ENCODE data around the gene PARD3B. TPM values are rescaled to one million over a fixed set of nuclear protein-coding genes. Genes with fewer than 3 reads are reported as not detected.

Gene PARD3B
- total and polyA plus RNA-seq, 2 of the 8 experiments (the other 6 are each of a cell fraction or from before 2014, with no cell fraction given), result 1.2 to 5.7 TPM

DNA sequence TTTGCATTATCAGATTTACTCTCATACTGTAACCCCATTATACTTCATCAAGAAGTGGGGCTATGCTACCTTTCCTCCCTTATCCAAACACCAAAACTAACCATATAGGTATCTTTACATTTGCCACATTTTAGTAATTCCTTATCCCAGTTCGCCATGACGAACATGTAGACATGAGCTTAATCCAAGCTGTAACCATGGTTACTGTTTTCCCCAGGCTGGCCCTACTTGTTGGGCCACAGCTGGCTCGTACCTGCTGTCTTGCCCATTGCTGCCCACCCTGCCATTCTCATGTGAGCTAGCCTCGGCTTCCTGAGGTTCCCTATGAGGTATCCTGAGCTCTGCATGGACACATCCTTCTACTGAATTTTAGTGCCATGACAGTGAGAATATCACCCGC, 117.7 kb downstream of the PARD3B start (continued):
- TF ChIP-seq, protein P1, sequence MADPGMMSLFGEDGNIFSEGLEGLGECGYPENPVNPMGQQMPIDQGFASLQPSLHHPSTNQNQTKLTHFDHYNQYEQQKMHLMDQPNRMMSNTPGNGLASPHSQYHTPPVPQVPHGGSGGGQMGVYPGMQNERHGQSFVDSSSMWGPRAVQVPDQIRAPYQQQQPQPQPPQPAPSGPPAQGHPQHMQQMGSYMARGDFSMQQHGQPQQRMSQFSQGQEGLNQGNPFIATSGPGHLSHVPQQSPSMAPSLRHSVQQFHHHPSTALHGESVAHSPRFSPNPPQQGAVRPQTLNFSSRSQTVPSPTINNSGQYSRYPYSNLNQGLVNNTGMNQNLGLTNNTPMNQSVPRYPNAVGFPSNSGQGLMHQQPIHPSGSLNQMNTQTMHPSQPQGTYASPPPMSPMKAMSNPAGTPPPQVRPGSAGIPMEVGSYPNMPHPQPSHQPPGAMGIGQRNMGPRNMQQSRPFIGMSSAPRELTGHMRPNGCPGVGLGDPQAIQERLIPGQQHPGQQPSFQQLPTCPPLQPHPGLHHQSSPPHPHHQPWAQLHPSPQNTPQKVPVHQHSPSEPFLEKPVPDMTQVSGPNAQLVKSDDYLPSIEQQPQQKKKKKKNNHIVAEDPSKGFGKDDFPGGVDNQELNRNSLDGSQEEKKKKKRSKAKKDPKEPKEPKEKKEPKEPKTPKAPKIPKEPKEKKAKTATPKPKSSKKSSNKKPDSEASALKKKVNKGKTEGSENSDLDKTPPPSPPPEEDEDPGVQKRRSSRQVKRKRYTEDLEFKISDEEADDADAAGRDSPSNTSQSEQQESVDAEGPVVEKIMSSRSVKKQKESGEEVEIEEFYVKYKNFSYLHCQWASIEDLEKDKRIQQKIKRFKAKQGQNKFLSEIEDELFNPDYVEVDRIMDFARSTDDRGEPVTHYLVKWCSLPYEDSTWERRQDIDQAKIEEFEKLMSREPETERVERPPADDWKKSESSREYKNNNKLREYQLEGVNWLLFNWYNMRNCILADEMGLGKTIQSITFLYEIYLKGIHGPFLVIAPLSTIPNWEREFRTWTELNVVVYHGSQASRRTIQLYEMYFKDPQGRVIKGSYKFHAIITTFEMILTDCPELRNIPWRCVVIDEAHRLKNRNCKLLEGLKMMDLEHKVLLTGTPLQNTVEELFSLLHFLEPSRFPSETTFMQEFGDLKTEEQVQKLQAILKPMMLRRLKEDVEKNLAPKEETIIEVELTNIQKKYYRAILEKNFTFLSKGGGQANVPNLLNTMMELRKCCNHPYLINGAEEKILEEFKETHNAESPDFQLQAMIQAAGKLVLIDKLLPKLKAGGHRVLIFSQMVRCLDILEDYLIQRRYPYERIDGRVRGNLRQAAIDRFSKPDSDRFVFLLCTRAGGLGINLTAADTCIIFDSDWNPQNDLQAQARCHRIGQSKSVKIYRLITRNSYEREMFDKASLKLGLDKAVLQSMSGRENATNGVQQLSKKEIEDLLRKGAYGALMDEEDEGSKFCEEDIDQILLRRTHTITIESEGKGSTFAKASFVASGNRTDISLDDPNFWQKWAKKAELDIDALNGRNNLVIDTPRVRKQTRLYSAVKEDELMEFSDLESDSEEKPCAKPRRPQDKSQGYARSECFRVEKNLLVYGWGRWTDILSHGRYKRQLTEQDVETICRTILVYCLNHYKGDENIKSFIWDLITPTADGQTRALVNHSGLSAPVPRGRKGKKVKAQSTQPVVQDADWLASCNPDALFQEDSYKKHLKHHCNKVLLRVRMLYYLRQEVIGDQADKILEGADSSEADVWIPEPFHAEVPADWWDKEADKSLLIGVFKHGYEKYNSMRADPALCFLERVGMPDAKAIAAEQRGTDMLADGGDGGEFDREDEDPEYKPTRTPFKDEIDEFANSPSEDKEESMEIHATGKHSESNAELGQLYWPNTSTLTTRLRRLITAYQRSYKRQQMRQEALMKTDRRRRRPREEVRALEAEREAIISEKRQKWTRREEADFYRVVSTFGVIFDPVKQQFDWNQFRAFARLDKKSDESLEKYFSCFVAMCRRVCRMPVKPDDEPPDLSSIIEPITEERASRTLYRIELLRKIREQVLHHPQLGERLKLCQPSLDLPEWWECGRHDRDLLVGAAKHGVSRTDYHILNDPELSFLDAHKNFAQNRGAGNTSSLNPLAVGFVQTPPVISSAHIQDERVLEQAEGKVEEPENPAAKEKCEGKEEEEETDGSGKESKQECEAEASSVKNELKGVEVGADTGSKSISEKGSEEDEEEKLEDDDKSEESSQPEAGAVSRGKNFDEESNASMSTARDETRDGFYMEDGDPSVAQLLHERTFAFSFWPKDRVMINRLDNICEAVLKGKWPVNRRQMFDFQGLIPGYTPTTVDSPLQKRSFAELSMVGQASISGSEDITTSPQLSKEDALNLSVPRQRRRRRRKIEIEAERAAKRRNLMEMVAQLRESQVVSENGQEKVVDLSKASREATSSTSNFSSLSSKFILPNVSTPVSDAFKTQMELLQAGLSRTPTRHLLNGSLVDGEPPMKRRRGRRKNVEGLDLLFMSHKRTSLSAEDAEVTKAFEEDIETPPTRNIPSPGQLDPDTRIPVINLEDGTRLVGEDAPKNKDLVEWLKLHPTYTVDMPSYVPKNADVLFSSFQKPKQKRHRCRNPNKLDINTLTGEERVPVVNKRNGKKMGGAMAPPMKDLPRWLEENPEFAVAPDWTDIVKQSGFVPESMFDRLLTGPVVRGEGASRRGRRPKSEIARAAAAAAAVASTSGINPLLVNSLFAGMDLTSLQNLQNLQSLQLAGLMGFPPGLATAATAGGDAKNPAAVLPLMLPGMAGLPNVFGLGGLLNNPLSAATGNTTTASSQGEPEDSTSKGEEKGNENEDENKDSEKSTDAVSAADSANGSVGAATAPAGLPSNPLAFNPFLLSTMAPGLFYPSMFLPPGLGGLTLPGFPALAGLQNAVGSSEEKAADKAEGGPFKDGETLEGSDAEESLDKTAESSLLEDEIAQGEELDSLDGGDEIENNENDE (IDR thresholded peaks at IDR 0.05; ENCODE audit: insufficient replicate concordance, low read length), result no peak
- TF ChIP-seq JUND (IDR thresholded peaks at IDR 0.05; ENCODE audit: low read length), result no peak
- no peak for TF ChIP-seq CEBPB (IDR thresholded peaks at IDR 0.05; ENCODE audit: low read depth, low read length)
- TF ChIP-seq BCL11A (IDR thresholded peaks at IDR 0.05; ENCODE audit: low read depth in 2 of 2, low read length in 2 of 2), result no peak
- TF ChIP-seq HDAC2 (IDR thresholded peaks at IDR 0.05; ENCODE audit: borderline replicate concordance in 1 of 2, low read depth in 2 of 2, low read length in 2 of 2), result no peak
- TF ChIP-seq SIX5 (IDR thresholded peaks at IDR 0.05; ENCODE audit: low read depth, low read length), result no peak

Measured in H1 (cell line).